ENCODE data around the gene C3orf18. TPM values are rescaled to one million over a fixed set of nuclear protein-coding genes. Genes with fewer than 3 reads are reported as not detected.

The C3orf18 gene
- 0.33 and 0.44 TPM in 2 replicates for total RNA-seq (2014; rRNA removed; shearing (Covaris generic))

- DNase-seq (ENCODE audit: low spot score) = peak; percentile 75
Measured at GRCh38 chr3:50567386-50568167, at the start of gene C3orf18. Gene C3orf18 (minus strand): TSS chr3:50567747. CDS start chr3:50565699, 2,048 bp downstream.

- peak; percentile 77 for DNase-seq (ENCODE audit: low spot score)
Measured at GRCh38 chr3:50616770-50617095, 49.2 kb upstream of the C3orf18 start.

- DNase-seq (ENCODE audit: low spot score) = peak; percentile 76
Measured at GRCh38 chr3:50616003-50616769, 48.6 kb upstream of the C3orf18 start.

- DNase-seq (ENCODE audit: low spot score) = no peak
Measured at GRCh38 chr3:50615190-50615589, 47.6 kb upstream of the C3orf18 start.

- no peak for DNase-seq (ENCODE audit: low spot score)
Measured at GRCh38 chr3:50612970-50613846, 45.7 kb upstream of the C3orf18 start.

- no peak for DNase-seq (ENCODE audit: low spot score)
Measured at GRCh38 chr3:50612234-50612882, 44.8 kb upstream of the C3orf18 start.

- DNase-seq (ENCODE audit: low spot score) = peak; percentile 81
Measured at GRCh38 chr3:50611464-50612233, 44.1 kb upstream of the C3orf18 start, which contains the start of gene CISH. Gene CISH (minus strand): TSS chr3:50611774. CDS start chr3:50611650, 124 bp downstream.

GRCh38 chr3:50610992-50611463, 43.5 kb upstream of the C3orf18 start:
- no peak for DNase-seq (ENCODE audit: low spot score)

GRCh38 chr3:50610181-50610971, 42.8 kb upstream of the C3orf18 start:
- DNase-seq (ENCODE audit: low spot score) = peak; percentile 43

GRCh38 chr3:50609763-50610085, 42.2 kb upstream of the C3orf18 start:
- no peak for DNase-seq (ENCODE audit: low spot score)

GRCh38 chr3:50609071-50609762, 41.7 kb upstream of the C3orf18 start:
- DNase-seq (ENCODE audit: low spot score) = no peak

- no peak for DNase-seq (ENCODE audit: low spot score)
Measured at GRCh38 chr3:50608278-50608677, 40.7 kb upstream of the C3orf18 start.

GRCh38 chr3:50607271-50608091, 39.9 kb upstream of the C3orf18 start:
- DNase-seq (ENCODE audit: low spot score) = no peak

- no peak for DNase-seq (ENCODE audit: low spot score)
Measured at GRCh38 chr3:50606596-50606995, 39.0 kb upstream of the C3orf18 start.

GRCh38 chr3:50605901-50606326, 38.4 kb upstream of the C3orf18 start:
- DNase-seq (ENCODE audit: low spot score) = no peak

GRCh38 chr3:50604628-50605588, 37.4 kb upstream of the C3orf18 start:
- no peak for DNase-seq (ENCODE audit: low spot score)

- no peak for DNase-seq (ENCODE audit: low spot score)
Measured at GRCh38 chr3:50604110-50604621, 36.6 kb upstream of the C3orf18 start.
